Measurements from ENCODE around the gene PRLHR.

PRLHR gene

GRCh38 chr10:118587881-118588651 lies 7.4 kb downstream of the PRLHR start:
- DNase-seq (ENCODE audit: low read depth in 2 of 2, low spot score in 1 of 2), result no peak

GRCh38 chr10:118586911-118587310 lies 8.5 kb downstream of the PRLHR start:
- no peak for DNase-seq (ENCODE audit: low read depth in 2 of 2, low spot score in 1 of 2)

- no peak for DNase-seq (ENCODE audit: low read depth in 2 of 2, low spot score in 1 of 2)
Observed at GRCh38 chr10:118585794-118586193, 9.7 kb downstream of the PRLHR start.

- no peak for DNase-seq (ENCODE audit: low read depth in 2 of 2, low spot score in 1 of 2)
Observed at GRCh38 chr10:118585234-118585633, 10.2 kb downstream of the PRLHR start.

GRCh38 chr10:118584181-118584954 lies 11.1 kb downstream of the PRLHR start:
- DNase-seq (ENCODE audit: low read depth in 2 of 2, low spot score in 1 of 2), result no peak

- no peak for DNase-seq (ENCODE audit: low read depth in 2 of 2, low spot score in 1 of 2)
Observed at GRCh38 chr10:118583611-118584010, 11.8 kb downstream of the PRLHR start.

- no peak for DNase-seq (ENCODE audit: low read depth in 2 of 2, low spot score in 1 of 2)
Observed at GRCh38 chr10:118582511-118582910, 12.9 kb downstream of the PRLHR start.

GRCh38 chr10:118581340-118581739 lies 14.1 kb downstream of the PRLHR start:
- DNase-seq (ENCODE audit: low read depth in 2 of 2, low spot score in 1 of 2), result no peak

GRCh38 chr10:118580702-118581101 lies 14.7 kb downstream of the PRLHR start:
- DNase-seq (ENCODE audit: low read depth in 2 of 2, low spot score in 1 of 2), result no peak

- no peak for DNase-seq (ENCODE audit: low read depth in 2 of 2, low spot score in 1 of 2)
Observed at GRCh38 chr10:118573512-118573911, 21.9 kb downstream of the PRLHR start.

- no peak for DNase-seq (ENCODE audit: low read depth in 2 of 2, low spot score in 1 of 2)
Observed at GRCh38 chr10:118572256-118573041, 23.0 kb downstream of the PRLHR start.

- no peak for DNase-seq (ENCODE audit: low read depth in 2 of 2, low spot score in 1 of 2)
Observed at GRCh38 chr10:118571123-118571522, 24.3 kb downstream of the PRLHR start.

GRCh38 chr10:118570591-118570990 lies 24.9 kb downstream of the PRLHR start:
- DNase-seq (ENCODE audit: low read depth in 2 of 2, low spot score in 1 of 2), result no peak

- DNase-seq (ENCODE audit: low read depth in 2 of 2, low spot score in 1 of 2), result no peak
Observed at GRCh38 chr10:118569882-118570252, 25.6 kb downstream of the PRLHR start.

- no peak for DNase-seq (ENCODE audit: low read depth in 2 of 2, low spot score in 1 of 2)
Observed at GRCh38 chr10:118569241-118569881, 26.1 kb downstream of the PRLHR start.

- no peak for DNase-seq (ENCODE audit: low read depth in 2 of 2, low spot score in 1 of 2)
Observed at GRCh38 chr10:118568327-118568848, 27.1 kb downstream of the PRLHR start.

- no peak for DNase-seq (ENCODE audit: low read depth in 2 of 2, low spot score in 1 of 2)
Observed at GRCh38 chr10:118567701-118568248, 27.7 kb downstream of the PRLHR start.

- DNase-seq (ENCODE audit: low read depth in 2 of 2, low spot score in 1 of 2), result no peak
Observed at GRCh38 chr10:118566911-118567310, 28.5 kb downstream of the PRLHR start.

GRCh38 chr10:118565301-118566075 lies 30.0 kb downstream of the PRLHR start:
- no peak for DNase-seq (ENCODE audit: low read depth in 2 of 2, low spot score in 1 of 2)

- no peak for DNase-seq (ENCODE audit: low read depth in 2 of 2, low spot score in 1 of 2)
Observed at GRCh38 chr10:118564652-118565051, 30.8 kb downstream of the PRLHR start.
